Skeletal muscle tissue (tissue), 4 donors: ENCODE data around the gene FSTL4. TPM values are rescaled to one million over a fixed set of nuclear protein-coding genes. Genes with fewer than 3 reads are reported as not detected.
A peak's percentile ranks its signal among the peaks of the same experiment; 100 is the strongest.

Experiments
- H3K27ac ChIP-seq: one replicate; pipeline ENCODE4 v1.7.0; 2013; ENCODE audit warnings: mild to moderate bottlenecking, low read depth, low read length, inconsistent platforms
- H3K27me3 ChIP-seq, 3 donors: one replicate each; pipeline ENCODE4 v1.7.0; 2013; ENCODE audit warnings: low read length in 3 of 3; ENCODE audit not compliant: control insufficient read depth in 3 of 3, insufficient read depth in 3 of 3
- H3K36me3 ChIP-seq, 3 donors: one replicate each; pipeline ENCODE4 v1.7.0; 2013; ENCODE audit warnings: low read length in 3 of 3; ENCODE audit not compliant: control insufficient read depth in 3 of 3, insufficient read depth in 3 of 3
- H3K4me1 ChIP-seq, 3 donors: one replicate each; pipeline ENCODE4 v1.7.0; 2013; ENCODE audit warnings: low read length in 3 of 3, mild to moderate bottlenecking in 3 of 3; ENCODE audit not compliant: control insufficient read depth in 3 of 3, insufficient read depth in 3 of 3
- H3K4me3 ChIP-seq, 3 donors: one replicate each; pipeline ENCODE4 v1.7.0; 2013; ENCODE audit warnings: low read length in 3 of 3
- H3K9ac ChIP-seq, 3 donors: one replicate each; pipeline ENCODE4 v1.7.0; 2013; ENCODE audit warnings: low read length in 3 of 3, mild to moderate bottlenecking in 3 of 3, moderate library complexity in 2 of 3, low read depth in 1 of 3
- H3K9me3 ChIP-seq, 3 donors: one replicate each; pipeline ENCODE4 v1.7.0; 2013; ENCODE audit warnings: low read length in 3 of 3; ENCODE audit not compliant: control insufficient read depth in 3 of 3
- total RNA-seq: library from RNA; depleted of rRNA; stranded (reverse); fragments of >200 nt; gene quantifications from one replicate; pipeline ENCODE4 v1.2.3, GENCODE V29; 2014
- donor health status: Osteomylitis.

FSTL4 gene
- total RNA-seq, 1 donor from 2014 or later: 1.0 TPM

- no peak overlapping the region for H3K27ac ChIP-seq
- no peaks in the 10 kb centered on the region for H3K36me3 ChIP-seq
- peak overlapping the region in 1 of 3 donors; percentile 7 for H3K9ac ChIP-seq
- H3K4me3 ChIP-seq: no peak overlapping the region
- H3K27me3 ChIP-seq: peaks cover 0 to 6% (median 2%) of the 10 kb centered on the region in 3 donors
- no peaks in the 10 kb centered on the region for H3K9me3 ChIP-seq
- no peaks in the 10 kb centered on the region for H3K4me1 ChIP-seq
These were observed 144.4 kb downstream of the FSTL4 start for GRCh38 chr5:133467826-133468463.

GRCh38 chr5:133467335-133467779 is 145.0 kb downstream of the FSTL4 start:
- no peak overlapping the region for H3K9ac ChIP-seq
- no peak overlapping the region for H3K4me3 ChIP-seq
- peaks cover 0 to 4% (median 0%) of the 10 kb centered on the region in 3 donors for H3K27me3 ChIP-seq
- H3K36me3 ChIP-seq: no peaks in the 10 kb centered on the region
- H3K4me1 ChIP-seq: no peaks in the 10 kb centered on the region
- H3K27ac ChIP-seq: no peak overlapping the region
- no peaks in the 10 kb centered on the region for H3K9me3 ChIP-seq

GRCh38 chr5:133466556-133467334 is 145.6 kb downstream of the FSTL4 start:
- Histone ChIP-seq H3K27me3 (peaks cover 0 to 4% (median 0%) of the 10 kb centered on the region in 3 donors), H3K27ac (no peak overlapping the region), H3K36me3 (no peaks in the 10 kb centered on the region), H3K4me1 (no peaks in the 10 kb centered on the region), H3K9me3 (no peaks in the 10 kb centered on the region), H3K4me3 (no peak overlapping the region), H3K9ac (no peak overlapping the region)

- no peak overlapping the region for H3K27ac ChIP-seq
- no peaks in the 10 kb centered on the region for H3K9me3 ChIP-seq
- H3K27me3 ChIP-seq: peaks cover 0 to 4% (median 0%) of the 10 kb centered on the region in 3 donors
- H3K36me3 ChIP-seq: no peaks in the 10 kb centered on the region
- H3K4me3 ChIP-seq: no peak overlapping the region
- H3K4me1 ChIP-seq: no peaks in the 10 kb centered on the region
- no peak overlapping the region for H3K9ac ChIP-seq
These were observed 148.3 kb downstream of the FSTL4 start for GRCh38 chr5:133464013-133464412.

- H3K4me3 ChIP-seq: no peak overlapping the region
- H3K9ac ChIP-seq: no peak overlapping the region
- peaks cover 0 to 2% (median 0%) of the 10 kb centered on the region in 3 donors for H3K27me3 ChIP-seq
- no peaks in the 10 kb centered on the region for H3K4me1 ChIP-seq
- no peaks in the 10 kb centered on the region for H3K36me3 ChIP-seq
- no peaks in the 10 kb centered on the region for H3K9me3 ChIP-seq
- H3K27ac ChIP-seq: no peak overlapping the region
These were observed 150.4 kb downstream of the FSTL4 start for GRCh38 chr5:133461796-133462516.

GRCh38 chr5:133460172-133460758 is 152.1 kb downstream of the FSTL4 start:
- Histone ChIP-seq H3K27ac (no peak overlapping the region), H3K4me3 (no peak overlapping the region), H3K9me3 (no peaks in the 10 kb centered on the region), H3K9ac (no peak overlapping the region), H3K4me1 (no peaks in the 10 kb centered on the region), H3K27me3 (peaks cover 0 to 2% (median 0%) of the 10 kb centered on the region in 3 donors), H3K36me3 (no peaks in the 10 kb centered on the region)

- Histone ChIP-seq H3K27ac (no peak overlapping the region), H3K36me3 (no peaks in the 10 kb centered on the region), H3K27me3 (peaks cover 0 to 2% (median 0%) of the 10 kb centered on the region in 3 donors), H3K4me1 (no peaks in the 10 kb centered on the region), H3K9me3 (no peaks in the 10 kb centered on the region), H3K9ac (no peak overlapping the region), H3K4me3 (no peak overlapping the region)
These were observed 152.7 kb downstream of the FSTL4 start for GRCh38 chr5:133459474-133460160.

GRCh38 chr5:133458435-133458834 is 153.9 kb downstream of the FSTL4 start:
- no peaks in the 10 kb centered on the region for H3K4me1 ChIP-seq
- H3K9ac ChIP-seq: no peak overlapping the region
- H3K9me3 ChIP-seq: no peaks in the 10 kb centered on the region
- H3K4me3 ChIP-seq: no peak overlapping the region
- H3K36me3 ChIP-seq: no peaks in the 10 kb centered on the region
- H3K27me3 ChIP-seq: peaks cover 0 to 2% (median 0%) of the 10 kb centered on the region in 3 donors
- H3K27ac ChIP-seq: no peak overlapping the region
